Breast epithelium (tissue), 4 donors: ENCODE data around the gene CHRD. TPM values are rescaled to one million over a fixed set of nuclear protein-coding genes. Genes with fewer than 3 reads are reported as not detected.

ENCODE experiments used
- DNase-seq, 2 donors: peaks; one replicate each; pipeline ENCODE4 v3.0.0-alpha.2; 2019; ENCODE audit warnings: low spot score in 2 of 2
- H3K27ac ChIP-seq, 2 donors: fragments of 200-600 bp; sonication (generic) in 1 of 2; one replicate each; pipeline ENCODE4 v1.5.1; 2016 to 2019; ENCODE audit warnings: mild to moderate bottlenecking in 1 of 2
- H3K27me3 ChIP-seq, 2 donors: fragments of 200-600 bp; sonication (generic) in 1 of 2; one replicate each; pipeline versions ENCODE4 v1.5.1 to v1.6.0; 2017 to 2019; ENCODE audit warnings: control low read depth in 1 of 2, mild to moderate bottlenecking in 1 of 2
- H3K36me3 ChIP-seq: fragments of 200-600 bp; one replicate; pipeline ENCODE4 v1.5.1; 2019
- H3K4me1 ChIP-seq, 2 donors: fragments of 200-600 bp; sonication (generic); one replicate each; pipeline ENCODE4 v1.5.1; 2016 to 2019; ENCODE audit warnings: control low read depth in 1 of 2
- H3K4me3 ChIP-seq, 3 donors: fragments of 200-600 bp; sonication (generic); 1 replicate in 2 of 3; 2 replicates in 1 of 3; pipeline ENCODE4 v1.5.1; 2016 to 2019; ENCODE audit warnings: mild to moderate bottlenecking in 3 of 3, moderate library complexity in 2 of 3
- H3K9me3 ChIP-seq, 2 donors: fragments of 200-600 bp; sonication (generic) in 1 of 2; one replicate each; pipeline ENCODE4 v1.5.1; 2016 to 2019; ENCODE audit warnings: control low read depth in 1 of 2
- POLR2A ChIP-seq: fragments of 450-650 bp; IDR thresholded peaks from one replicate; pipeline ENCODE4 v1.6.1; 2016; ENCODE audit warnings: antibody characterized with exemption, mild to moderate bottlenecking, moderate library complexity
- POLR2AphosphoS5 ChIP-seq, 3 donors: sonication (generic); formaldehyde crosslinking; IDR thresholded peaks; one replicate each; pipeline ENCODE4 v1.6.1; 2017; ENCODE audit warnings: antibody characterized with exemption in 3 of 3
- intact Hi-C: fragments of 100-400 bp; cut with DNase I; formaldehyde crosslinking; loops from one replicate; pipeline ENCODE4 v1.15.1; 2023; ENCODE audit warnings: low total_unique reads
- total RNA-seq, 3 donors: library from RNA; depleted of rRNA; stranded (reverse); fragments of >200 nt; gene quantifications; one replicate each; pipeline ENCODE4 v1.1.0, GENCODE V29; 2016
- TF ChIP-seq, protein P1 (sequence below), 3 donors: fragments of 450-650 bp; IDR thresholded peaks; one replicate each; pipeline ENCODE4 v1.5.1; 2016 to 2017; ENCODE audit warnings: antibody characterized with exemption in 3 of 3, mild to moderate bottlenecking in 3 of 3, moderate library complexity in 3 of 3

CHRD gene
- total RNA-seq, 3 donors from 2014 or later: 9.6 to 20.3 (median 12.1) TPM

- intact Hi-C loops: no loop called here
- DNase-seq: no peak
- TF ChIP-seq POLR2A (no peak), POLR2AphosphoS5 (IDR thresholded peaks at IDR 0.05) (no peak)
- TF ChIP-seq, protein P1, sequence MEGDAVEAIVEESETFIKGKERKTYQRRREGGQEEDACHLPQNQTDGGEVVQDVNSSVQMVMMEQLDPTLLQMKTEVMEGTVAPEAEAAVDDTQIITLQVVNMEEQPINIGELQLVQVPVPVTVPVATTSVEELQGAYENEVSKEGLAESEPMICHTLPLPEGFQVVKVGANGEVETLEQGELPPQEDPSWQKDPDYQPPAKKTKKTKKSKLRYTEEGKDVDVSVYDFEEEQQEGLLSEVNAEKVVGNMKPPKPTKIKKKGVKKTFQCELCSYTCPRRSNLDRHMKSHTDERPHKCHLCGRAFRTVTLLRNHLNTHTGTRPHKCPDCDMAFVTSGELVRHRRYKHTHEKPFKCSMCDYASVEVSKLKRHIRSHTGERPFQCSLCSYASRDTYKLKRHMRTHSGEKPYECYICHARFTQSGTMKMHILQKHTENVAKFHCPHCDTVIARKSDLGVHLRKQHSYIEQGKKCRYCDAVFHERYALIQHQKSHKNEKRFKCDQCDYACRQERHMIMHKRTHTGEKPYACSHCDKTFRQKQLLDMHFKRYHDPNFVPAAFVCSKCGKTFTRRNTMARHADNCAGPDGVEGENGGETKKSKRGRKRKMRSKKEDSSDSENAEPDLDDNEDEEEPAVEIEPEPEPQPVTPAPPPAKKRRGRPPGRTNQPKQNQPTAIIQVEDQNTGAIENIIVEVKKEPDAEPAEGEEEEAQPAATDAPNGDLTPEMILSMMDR (IDR thresholded peaks at IDR 0.05): no peak
Measured at GRCh38 chr3:184388164-184388935, 8.5 kb downstream of the CHRD start.

DNA sequence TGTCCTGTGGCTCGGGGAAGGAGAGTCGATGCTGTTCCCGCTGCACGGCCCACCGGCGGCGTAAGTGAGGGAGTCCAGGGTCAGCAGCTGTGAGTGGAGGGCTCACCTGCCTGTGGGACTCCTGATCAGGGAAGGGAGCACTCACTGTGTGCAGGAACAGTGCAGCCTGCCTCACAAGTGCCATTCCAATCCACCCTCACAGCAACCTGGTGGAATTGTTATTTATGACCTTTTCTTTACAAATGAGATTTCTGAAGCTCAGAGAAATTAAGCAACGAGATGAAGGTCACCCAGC is 9.0 kb downstream of the CHRD start:
- no peaks in the 10 kb centered on the region for H3K4me1 ChIP-seq
- no peak overlapping the region for H3K4me3 ChIP-seq
- TF ChIP-seq POLR2AphosphoS5 (IDR thresholded peaks at IDR 0.05) (no peak), POLR2A (no peak)
- TF ChIP-seq, protein P1 (IDR thresholded peaks at IDR 0.05): no peak
- no peaks in the 10 kb centered on the region for H3K9me3 ChIP-seq
- H3K27me3 ChIP-seq: no peaks in the 10 kb centered on the region
- DNase-seq: no peak
- intact Hi-C loops: no loop called here
- no peak overlapping the region for H3K27ac ChIP-seq
- no peaks in the 10 kb centered on the region for H3K36me3 ChIP-seq

More at GRCh38 chr3:184388164-184388935, 8.5 kb downstream of the CHRD start:
- Histone ChIP-seq H3K4me3 (no peak overlapping the region), H3K27me3 (no peaks in the 10 kb centered on the region), H3K27ac (no peak overlapping the region), H3K9me3 (no peaks in the 10 kb centered on the region), H3K4me1 (no peaks in the 10 kb centered on the region), H3K36me3 (no peaks in the 10 kb centered on the region)

- TF ChIP-seq, protein P1 (IDR thresholded peaks at IDR 0.05): no peak
- TF ChIP-seq POLR2AphosphoS5 (IDR thresholded peaks at IDR 0.05): no peak
- no peak for TF ChIP-seq POLR2A
- H3K4me1 ChIP-seq: no peaks in the 10 kb centered on the region
- H3K36me3 ChIP-seq: no peaks in the 10 kb centered on the region
- H3K9me3 ChIP-seq: no peaks in the 10 kb centered on the region
- no peak overlapping the region for H3K4me3 ChIP-seq
- DNase-seq: no peak
- no peaks in the 10 kb centered on the region for H3K27me3 ChIP-seq
- intact Hi-C loops: no loop called here
- no peak overlapping the region for H3K27ac ChIP-seq
Measured at GRCh38 chr3:184389384-184389783, 9.5 kb downstream of the CHRD start.

DNA sequence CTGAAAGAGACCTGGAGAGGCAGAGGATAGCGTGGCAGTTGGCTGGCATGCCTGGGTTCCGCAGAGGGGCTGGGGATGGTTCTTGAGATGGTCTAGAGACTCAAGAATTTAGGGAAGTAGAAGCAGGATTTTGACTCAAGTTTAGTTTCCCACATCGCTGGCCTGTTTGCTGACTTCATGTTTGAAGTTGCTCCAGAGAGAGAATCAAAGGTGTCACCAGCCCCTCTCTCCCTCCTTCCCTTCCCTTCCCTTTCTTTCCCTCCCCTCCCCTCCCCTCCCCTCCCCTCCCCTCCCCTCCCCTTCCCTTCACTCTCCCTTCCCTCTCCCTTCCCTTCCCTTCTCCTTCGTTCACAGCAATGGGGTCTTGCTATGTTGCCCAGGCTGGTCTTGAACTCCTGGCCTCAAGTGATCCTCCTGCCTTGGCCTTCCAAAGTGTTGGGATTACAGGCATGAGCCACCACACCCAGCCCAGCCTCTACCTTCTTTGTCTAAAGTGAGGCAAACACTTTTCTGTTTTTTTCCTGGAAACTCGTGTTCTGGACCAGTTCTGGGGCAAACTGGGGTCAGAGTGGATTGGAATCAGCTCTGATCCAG is 10.2 kb downstream of the CHRD start:
- Histone ChIP-seq H3K36me3 (no peaks in the 10 kb centered on the region), H3K9me3 (no peaks in the 10 kb centered on the region), H3K4me1 (no peaks in the 10 kb centered on the region), H3K27ac (peak overlapping the region in 1 of 2 donors; percentile 74), H3K4me3 (no peak overlapping the region), H3K27me3 (no peaks in the 10 kb centered on the region)
- TF ChIP-seq, protein P1 (IDR thresholded peaks at IDR 0.05): no peak
- TF ChIP-seq POLR2AphosphoS5 (IDR thresholded peaks at IDR 0.05) (no peak), POLR2A (no peak)
- intact Hi-C loops: no loop called here
- no peak for DNase-seq

DNA sequence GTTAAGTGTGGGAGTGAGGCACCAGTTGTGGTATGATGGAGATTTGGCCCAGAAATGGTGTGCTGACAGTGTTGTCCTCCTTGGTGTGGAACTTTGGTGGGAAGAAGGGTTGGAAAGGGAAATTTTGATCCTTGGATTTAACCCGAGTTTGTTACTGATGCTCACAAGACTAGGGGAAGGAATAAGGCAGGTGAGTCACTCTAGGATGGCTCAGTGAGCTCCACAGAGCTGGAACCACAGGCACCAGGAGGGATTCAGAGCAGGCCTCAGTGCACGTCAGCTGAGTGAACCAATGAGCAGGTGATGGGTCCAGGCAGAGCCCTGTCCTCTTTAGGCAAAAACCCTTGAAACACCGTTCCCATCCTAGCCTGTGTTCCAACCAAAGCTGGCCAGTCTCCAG is 11.4 kb downstream of the CHRD start:
- Histone ChIP-seq H3K4me1 (no peaks in the 10 kb centered on the region), H3K27me3 (no peaks in the 10 kb centered on the region), H3K36me3 (no peaks in the 10 kb centered on the region), H3K9me3 (no peaks in the 10 kb centered on the region), H3K4me3 (no peak overlapping the region), H3K27ac (peak overlapping the region in 1 of 2 donors; percentile 74)
- intact Hi-C loops: no loop called here
- TF ChIP-seq, protein P1 (IDR thresholded peaks at IDR 0.05): no peak
- TF ChIP-seq POLR2A (no peak), POLR2AphosphoS5 (IDR thresholded peaks at IDR 0.05) (no peak)
- no peak for DNase-seq
